ENCODE measurements around the gene KCP.

DNA sequence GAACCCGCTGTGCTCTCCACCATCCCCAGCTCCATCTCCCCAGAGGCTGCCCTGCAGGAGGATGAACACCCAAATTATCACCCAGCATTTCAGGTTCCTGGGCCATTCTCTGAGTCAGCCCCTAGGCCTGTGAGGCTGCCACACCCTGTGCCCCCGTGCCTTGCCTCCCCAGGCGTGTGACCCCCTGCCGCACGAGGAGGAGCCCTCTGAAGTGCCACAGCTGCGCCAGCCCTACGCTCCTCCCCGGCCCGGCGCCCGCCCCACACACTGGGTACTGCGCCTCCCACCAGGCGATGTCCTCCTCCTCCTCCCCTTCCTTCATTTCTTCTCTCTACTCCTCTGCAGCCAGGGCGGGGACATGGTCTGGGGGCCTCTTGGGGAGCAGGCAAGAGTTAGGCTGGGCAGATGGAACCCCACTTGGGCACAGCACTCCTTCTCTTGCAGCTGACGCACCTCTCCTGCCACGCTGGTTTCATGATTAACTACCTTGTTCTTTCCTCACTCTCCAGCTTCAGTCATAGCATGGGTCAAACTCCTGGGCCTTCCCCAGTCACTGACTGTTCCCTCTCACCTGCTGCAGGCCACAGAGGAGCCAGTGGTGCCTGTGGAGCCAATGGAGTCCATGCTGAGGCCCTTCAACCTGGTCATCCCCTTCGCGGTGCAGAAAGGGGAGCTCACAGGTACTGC, 60.6 kb downstream of the KCP start:
- TF ChIP-seq EZH2 (IDR thresholded peaks at IDR 0.05), result no peak
- no peak for TF ChIP-seq CTCF (IDR thresholded peaks at IDR 0.05 in 2 of 3, conservative IDR thresholded peaks at IDR 0.05 in 1 of 3; ENCODE audit: borderline replicate concordance in 1 of 3, insufficient read depth in 1 of 3, low read depth in 2 of 3, low read length in 2 of 3)
- TF ChIP-seq JUND (IDR thresholded peaks at IDR 0.05), result no peak

Data from HCT116 (cell line).